Measurements from ENCODE around the gene CDH23.
A peak's percentile ranks its signal among the peaks of the same experiment; 100 is the strongest.

The CDH23 gene

DNA sequence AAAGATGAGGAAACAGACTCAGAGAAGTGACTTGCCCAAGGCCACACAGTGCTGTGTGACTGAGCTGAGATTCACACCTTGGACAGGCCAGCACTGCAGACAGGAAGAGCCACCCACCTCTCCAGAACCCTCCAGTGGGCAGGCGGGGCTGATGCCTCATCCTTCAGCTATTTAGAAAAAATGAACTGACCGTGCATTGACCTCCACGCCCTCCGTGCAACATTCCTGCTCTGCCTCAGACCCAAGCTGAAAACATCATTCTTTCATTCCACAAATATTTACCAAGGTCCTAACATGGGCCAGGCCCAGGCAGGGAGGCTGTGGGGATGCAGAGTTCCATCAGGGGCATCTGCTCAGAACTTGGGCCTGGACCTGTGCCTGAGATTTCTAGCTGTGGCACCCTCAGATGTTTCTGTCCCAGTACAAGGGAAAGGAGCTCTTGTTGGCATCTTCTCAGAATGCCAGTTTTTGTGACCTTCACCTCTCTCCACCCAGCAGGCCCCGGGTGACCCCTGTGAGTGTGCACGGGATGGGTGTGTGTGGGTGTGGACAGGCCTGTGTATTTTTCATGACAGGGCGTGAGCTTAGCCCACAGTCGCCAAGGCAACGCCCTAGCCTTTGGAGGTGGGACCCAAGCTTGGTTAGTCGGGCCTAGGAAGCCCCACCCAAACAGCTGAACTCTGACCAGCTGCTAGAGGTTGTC, 370.1 kb downstream of the CDH23 start:
- no peak for TF ChIP-seq GATA3 (IDR thresholded peaks at IDR 0.05; ENCODE audit: low read depth, low read length)

DNA sequence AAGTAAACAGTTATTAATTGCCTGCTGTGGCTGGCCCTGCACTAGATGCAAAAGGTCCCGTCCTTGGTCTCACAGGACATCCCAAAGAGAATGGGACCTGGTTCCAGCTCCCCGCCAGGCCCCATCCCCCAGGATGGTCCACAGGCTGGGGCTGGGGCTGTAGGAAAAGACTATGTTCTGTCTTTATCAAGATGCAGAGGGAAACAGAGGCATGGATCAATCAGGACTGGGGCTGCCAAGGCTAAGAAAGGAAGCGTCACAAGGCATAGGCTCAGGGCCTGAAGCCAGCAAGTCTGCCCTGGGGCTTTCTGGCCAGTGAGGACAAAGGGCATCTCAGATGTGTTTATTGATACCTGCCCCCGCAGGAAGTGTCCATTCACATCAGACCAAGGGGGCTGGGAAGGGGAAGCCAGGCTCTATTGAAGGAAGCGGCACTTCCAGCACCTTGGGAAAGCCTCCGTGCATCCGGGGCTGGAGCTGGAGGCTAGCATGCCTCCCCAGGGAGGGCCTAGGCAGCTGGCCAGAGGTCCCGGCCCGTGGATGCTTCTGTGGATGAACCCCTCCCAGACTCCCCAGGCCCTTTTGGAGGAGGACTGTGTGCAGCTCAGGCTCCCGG, 370.8 kb downstream of the CDH23 start:
- TF ChIP-seq GATA2 (IDR thresholded peaks at IDR 0.05; ENCODE audit: low read depth, low read length) (no peak), GATA3 (IDR thresholded peaks at IDR 0.05; ENCODE audit: low read depth, low read length) (no peak)

DNA sequence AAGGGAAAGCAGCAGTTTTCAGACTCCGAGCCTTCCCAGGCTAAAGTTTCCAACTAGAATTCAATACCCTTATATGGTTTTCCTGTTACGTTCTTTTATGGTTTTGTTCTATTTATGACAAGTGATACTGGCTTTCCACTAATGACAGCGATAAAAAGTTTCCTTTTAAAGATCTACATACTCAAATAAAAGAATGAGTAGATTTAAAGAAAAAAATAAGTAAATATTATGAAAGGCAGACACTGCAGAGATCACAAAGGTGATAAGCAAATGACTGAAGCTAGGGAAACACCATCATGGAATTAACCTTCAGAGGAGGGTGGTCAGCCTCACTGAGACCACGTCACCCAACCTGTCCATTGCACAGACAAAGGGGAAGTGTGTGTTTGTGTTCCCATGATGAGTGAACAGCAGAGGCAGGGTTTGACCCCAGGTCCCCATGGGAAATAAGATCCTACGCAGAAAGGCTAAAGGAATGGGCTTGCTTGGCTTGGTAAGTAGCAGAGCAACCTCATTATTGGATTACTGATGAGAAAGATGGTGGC, 372.6 kb downstream of the CDH23 start:
- TF ChIP-seq GATA3 (IDR thresholded peaks at IDR 0.05; ENCODE audit: low read depth, low read length): no peak
- peak; percentile 40; the same call in 1 of the 2 replicates for TF ChIP-seq GATA2 (IDR thresholded peaks at IDR 0.05; ENCODE audit: low read depth, low read length)

DNA sequence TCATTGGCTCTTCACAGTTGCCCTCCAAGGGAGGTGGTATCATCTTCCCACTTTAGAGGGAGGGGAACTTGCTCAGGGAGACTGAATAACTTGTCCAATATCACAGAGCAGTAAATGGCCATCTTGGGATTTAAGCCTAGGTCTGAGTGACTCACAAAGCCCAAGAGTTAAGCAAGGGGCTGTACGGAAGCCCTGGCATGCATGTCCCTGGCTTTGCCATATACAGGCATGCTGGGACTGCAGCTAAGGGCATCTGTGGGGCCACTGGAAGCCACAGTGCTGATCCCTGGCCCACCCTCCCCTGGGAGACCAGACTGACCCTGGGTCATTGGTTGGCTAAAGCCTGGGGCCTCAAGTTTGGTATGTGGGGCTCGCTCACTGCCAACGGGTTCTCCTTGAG, 373.5 kb downstream of the CDH23 start:
- TF ChIP-seq GATA3 (IDR thresholded peaks at IDR 0.05; ENCODE audit: low read depth, low read length) (no peak), GATA2 (IDR thresholded peaks at IDR 0.05; ENCODE audit: low read depth, low read length) (no peak)

DNA sequence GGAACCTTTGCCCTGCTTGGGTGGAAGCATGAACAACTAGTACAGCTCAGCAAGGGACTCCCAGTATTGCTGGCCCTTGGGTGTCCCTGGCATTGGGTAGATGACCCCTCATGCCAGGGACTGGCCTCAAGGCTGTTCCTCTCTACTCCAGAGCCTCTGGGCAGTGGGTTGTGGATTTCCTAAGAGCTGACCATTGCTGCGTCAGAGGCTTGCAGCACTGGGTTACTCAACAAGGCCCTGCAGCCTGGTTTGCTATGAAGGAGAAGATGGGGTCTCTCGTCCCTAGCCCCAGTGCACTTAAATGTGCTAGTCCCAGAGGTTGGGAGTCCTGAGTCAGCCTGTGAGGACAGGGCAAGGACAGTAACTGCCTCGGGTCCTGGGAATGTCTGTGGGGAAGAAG, 374.1 kb downstream of the CDH23 start:
- TF ChIP-seq GATA3 (IDR thresholded peaks at IDR 0.05; ENCODE audit: low read depth, low read length): no peak
- TF ChIP-seq GATA2 (IDR thresholded peaks at IDR 0.05; ENCODE audit: low read depth, low read length): no peak

DNA sequence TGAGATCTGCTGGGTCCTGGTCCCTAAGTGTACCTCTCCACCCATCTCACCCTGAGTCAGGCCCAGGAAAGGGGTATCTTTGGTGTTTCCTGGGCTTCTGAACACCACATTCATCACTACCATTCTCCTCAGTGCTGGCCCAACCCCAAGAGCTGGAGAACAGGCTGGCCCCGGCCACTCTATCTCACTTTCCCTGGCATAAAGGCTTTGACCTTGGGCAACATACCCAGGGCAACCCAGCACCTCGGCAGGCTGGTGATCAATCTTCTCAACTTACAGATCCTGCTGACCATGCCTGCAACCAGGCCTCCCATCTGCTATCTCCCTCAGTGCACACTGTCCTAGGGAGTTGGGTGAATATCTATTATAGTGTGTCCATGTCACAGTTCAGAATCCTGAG, 374.5 kb downstream of the CDH23 start:
- no peak for TF ChIP-seq GATA3 (IDR thresholded peaks at IDR 0.05; ENCODE audit: low read depth, low read length)
- TF ChIP-seq GATA2 (IDR thresholded peaks at IDR 0.05; ENCODE audit: low read depth, low read length): no peak

DNA sequence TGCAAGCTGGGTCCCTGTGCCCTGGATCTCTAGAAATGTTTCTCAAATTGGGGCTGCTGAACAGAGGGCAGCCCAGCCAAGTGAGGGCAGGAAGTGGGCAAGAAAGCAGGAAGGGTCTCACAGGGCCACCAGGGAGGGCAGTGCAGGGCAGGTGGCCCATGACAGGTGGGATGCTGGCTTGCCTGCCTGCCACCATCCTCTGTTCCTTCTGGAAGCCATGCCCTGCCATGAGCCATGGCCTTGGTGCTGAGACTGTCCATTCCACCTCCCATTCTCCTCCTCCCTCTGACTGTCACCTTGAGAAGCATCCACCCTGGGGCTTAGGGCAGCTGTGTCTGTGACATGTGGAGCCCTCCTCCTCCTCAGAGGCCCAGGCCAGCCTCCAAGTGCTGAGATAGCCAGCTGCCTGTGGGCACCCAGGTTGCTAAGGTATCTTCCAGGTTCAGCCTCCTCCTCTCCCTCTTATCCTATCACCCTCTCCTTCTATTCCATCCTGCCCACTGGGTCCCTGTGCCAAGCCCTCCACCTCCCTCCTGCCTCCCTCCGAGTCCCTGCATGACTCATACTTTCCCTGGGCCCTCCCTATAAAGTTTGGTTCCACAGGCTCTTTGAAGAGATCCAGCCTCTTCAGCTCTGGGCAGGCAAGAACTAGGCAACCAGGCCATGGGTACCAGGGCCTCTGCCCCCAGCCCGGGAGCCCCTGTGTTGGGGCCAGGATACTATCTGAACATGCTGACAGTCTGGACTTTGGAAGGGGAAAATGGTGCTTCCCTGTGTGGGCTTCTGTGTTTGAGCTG, 375.3 kb downstream of the CDH23 start:
- TF ChIP-seq GATA3 (IDR thresholded peaks at IDR 0.05; ENCODE audit: low read depth, low read length): no peak

DNA sequence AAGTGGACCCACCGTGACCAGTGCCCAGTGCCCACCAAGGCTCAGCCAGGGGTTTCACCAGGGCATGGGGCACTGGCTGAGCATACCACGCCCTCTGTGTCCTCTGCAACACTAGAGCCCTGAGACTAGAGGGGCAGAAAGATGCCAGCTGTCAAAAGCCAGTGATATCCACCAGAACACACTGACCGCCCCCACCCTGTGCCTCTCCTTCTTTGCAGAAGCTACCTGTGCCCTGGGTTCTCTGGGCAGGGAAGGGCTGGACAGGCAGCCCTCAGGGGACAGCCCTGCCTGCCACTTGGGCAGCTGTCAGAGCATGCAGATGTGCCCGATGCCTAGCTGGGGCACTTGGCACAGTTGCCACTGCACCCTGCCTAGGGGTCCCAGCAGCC, 376.1 kb downstream of the CDH23 start:
- TF ChIP-seq GATA2 (IDR thresholded peaks at IDR 0.05; ENCODE audit: low read depth, low read length) (no peak), GATA3 (IDR thresholded peaks at IDR 0.05; ENCODE audit: low read depth, low read length) (no peak)

DNA sequence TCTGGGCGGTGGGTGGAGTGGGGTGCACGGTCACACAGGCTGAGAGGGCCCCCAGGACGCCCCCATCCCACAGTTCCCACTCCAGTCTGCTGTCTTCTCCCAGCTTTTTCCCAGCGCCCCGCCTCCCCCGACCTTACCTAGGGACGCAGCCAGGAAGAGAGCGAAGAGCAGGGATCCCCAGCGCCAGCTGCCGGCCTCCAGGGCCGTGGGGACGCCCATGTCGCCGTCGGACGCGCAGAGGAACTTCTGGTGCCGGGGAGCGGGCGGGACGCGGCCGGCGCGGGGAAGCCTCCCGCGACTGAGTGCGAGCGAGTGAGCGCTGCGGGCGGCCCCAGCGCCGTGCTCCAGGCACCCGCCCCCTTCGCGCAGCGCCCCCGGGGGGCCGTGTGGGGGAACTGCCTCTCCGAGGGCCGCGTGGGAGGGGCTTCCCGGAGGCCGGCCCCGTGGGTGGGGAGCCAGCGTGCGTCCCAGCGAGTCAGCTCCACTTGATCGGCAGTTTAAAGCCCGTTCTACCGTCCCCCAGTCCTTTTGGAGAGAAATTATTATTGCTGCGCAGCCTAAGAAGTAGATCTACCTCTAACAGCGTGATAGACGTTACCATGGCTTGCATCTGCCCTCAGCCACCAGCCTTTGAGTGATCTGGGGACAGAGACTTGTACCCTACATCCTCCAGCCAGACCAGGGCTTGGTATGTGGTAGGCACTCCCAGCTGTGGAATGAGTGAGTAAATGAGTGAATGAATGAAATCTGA, 376.7 kb downstream of the CDH23 start, which contains the start of gene VSIR:
TSS of gene VSIR (minus strand) at position 300 of the 751 bp plus-strand sequence. CDS start at position 219, 81 bp downstream.
- no peak for TF ChIP-seq GATA3 (IDR thresholded peaks at IDR 0.05; ENCODE audit: low read depth, low read length)
- no peak for TF ChIP-seq GATA2 (IDR thresholded peaks at IDR 0.05; ENCODE audit: low read depth, low read length)

DNA sequence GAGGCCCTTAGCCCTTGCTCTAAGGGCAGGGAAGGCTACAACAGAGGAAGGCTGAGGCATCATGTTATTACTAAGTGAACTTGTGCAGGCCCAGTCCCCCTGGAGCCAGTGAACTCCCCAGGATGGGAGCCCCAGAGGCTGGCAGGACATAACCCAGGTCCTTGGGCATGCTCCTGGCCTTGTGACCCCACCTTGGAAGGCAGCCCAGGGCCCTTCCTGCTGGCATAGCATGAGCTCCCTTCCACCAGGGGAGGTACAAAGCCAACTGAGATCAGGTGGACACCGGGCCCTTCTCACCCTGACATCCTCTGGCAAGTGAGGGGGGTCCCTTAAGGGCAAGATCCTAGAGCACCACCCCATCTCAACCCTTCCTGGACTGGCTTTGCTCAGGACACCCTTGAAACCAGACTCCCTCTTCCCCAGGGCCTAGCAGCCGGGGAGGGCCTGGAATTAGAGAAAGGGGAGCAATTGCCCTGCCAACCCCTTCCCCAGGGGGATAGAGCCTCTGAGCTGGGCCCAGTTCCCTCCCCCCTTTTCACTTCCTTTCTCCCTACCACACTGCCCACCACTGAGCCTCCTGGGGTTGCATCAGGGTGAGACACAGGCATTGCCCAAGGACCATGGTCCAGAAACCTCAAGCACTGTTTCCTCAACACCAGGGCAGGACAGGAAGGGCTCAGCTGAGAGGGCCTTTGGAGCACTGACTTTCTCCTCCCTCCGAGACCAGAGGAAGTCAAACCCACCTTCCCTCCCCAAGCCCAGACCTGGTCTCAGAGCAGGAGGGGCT, 378.4 kb downstream of the CDH23 start:
- no peak for TF ChIP-seq GATA3 (IDR thresholded peaks at IDR 0.05; ENCODE audit: low read depth, low read length)
- TF ChIP-seq GATA2 (IDR thresholded peaks at IDR 0.05; ENCODE audit: low read depth, low read length): no peak

DNA sequence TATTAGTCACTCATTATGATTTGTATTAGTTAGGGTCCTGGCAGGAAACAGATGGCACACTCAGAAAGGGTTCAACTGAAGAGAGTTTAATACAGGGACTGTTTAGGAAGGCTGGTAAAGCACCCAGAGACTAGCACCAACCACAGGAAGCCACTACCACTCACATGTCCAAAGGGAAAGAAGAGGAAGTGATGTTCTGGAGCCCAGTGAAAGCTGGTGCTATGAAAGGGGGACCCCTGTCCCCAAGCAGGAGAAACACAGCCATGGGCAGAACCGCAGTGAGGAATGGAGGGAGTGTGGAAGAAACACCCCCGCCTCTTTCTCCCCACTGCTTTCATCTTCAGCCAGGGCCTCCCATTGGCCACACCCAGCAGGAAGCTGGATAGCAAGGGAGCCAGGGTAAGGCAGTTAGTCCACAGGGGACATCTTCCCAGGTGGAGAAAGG, 379.8 kb downstream of the CDH23 start:
- no peak for TF ChIP-seq GATA3 (IDR thresholded peaks at IDR 0.05; ENCODE audit: low read depth, low read length)
- no peak for TF ChIP-seq GATA2 (IDR thresholded peaks at IDR 0.05; ENCODE audit: low read depth, low read length)

DNA sequence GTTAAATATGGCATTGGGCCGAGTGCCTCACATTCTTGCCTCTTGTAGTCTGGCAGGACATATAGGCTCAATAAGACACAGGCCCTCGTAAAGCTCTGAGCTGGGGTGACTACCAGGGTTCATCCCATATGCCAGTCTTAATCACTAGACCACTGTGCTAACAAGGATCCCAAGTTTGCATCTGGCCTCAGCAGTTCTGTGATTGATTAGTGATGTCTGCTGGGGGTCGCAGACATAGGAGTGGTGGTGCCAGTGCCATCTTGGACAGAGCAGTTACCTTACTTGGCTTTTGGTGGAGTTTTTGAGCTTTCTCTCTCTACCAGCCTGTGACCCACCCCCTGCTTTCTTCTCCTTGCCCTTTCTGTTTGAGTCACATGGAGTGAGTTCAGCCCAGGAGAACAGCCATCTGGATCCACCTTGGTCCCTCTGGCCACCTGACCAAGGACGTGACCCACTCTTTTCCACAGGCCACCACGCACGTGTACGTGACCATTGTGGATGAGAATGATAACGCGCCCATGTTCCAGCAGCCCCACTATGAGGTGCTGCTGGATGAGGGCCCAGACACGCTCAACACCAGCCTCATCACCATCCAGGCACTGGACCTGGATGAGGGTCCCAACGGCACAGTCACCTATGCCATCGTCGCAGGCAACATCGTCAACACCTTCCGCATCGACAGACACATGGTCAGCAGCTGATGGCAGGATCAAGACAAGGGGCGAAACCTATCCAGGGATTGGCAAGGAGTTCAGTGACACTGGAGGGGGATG, 380.7 kb downstream of the CDH23 start:
- TF ChIP-seq GATA3 (IDR thresholded peaks at IDR 0.05; ENCODE audit: low read depth, low read length): no peak
- no peak for TF ChIP-seq GATA2 (IDR thresholded peaks at IDR 0.05; ENCODE audit: low read depth, low read length)

Data from SH-SY5Y (cell line).